ENCODE results near the gene SFN.
A peak's percentile ranks its signal among the peaks of the same experiment; 100 is the strongest.
"Not testable (repeated sequence)": the region's sequence is repeated elsewhere in the genome, so short reads cannot be mapped to it uniquely, and the experiment has no call there.

The SFN gene

DNA sequence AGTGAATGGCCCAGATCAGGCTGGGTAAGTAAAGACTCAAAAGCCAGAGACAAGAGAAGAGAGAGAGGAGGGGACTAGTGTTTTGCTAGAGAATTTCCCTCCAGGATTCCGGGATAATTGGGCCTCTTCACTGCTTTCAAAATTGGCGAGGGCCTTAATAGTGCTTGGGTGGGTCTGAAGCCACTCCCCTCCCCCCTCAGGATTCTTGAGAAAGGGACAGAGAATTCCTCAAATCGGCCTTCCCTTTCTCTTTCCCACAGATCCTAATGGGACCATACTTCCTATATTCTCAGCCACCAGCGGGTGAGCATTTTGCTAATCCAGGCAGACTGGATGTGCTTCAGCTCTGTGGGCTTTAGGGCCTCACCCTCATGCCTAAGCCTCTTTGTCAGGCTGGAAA lies 11.9 kb downstream of the SFN start:
- DNase-seq: no peak

DNA sequence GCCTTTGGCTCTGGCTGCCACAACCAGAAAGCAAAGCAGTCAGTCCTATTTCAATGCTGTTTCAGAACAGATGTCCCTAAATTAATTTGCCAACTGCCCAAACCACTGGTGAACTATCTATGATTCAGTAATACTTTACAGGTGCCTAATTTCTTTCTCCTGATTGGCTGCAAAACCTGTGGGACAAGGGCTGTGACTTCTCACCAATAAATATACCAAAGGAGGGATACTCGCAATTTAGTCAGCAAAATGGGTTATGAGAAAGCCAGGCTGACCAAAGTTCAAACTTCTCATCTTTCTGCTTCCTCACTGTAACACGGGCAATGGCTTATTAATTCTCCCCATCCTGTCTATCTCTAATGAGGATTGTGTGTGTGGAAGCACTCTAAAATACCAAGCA lies 14.4 kb downstream of the SFN start:
- DNase-seq: no peak

DNA sequence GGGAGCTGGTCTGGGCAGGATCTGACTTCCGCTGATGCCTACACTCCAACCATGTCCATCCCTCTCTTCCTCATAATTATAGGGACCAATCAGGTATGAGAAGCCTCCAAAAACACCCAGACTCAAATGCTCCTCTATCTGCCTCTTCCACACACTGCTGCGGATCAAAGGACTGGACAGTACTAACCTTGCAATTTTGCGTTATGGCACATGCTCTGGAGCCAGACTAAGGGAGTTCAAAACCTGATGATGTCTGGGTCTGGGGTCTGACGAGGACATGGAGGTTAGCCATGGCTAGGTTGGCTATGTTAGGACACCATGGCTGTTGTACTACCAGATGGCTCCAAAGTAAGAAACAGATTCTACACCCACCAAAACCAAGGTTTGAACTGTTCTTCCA lies 16.8 kb downstream of the SFN start:
- DNase-seq: no peak

DNA sequence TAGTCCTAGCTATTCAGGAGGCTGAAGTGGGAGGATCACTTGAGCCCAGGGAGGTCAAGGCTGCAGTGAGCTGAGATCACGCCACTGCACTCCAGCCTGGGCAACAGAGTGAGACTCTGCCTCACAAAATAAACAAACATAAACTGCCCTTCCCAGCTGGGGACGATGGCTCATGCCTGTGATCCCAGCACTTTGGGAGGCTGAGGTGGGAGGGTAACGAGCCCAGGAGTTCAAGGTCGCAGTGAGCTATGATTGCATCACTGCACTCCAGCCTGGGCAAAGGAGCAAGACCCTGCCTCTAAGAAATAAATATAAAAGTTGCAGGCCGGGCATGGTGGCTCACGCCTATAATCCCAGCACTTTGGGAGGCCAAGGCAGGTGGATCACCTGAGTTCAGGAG lies 18.7 kb downstream of the SFN start:
- not testable (repeated sequence) for DNase-seq

DNA sequence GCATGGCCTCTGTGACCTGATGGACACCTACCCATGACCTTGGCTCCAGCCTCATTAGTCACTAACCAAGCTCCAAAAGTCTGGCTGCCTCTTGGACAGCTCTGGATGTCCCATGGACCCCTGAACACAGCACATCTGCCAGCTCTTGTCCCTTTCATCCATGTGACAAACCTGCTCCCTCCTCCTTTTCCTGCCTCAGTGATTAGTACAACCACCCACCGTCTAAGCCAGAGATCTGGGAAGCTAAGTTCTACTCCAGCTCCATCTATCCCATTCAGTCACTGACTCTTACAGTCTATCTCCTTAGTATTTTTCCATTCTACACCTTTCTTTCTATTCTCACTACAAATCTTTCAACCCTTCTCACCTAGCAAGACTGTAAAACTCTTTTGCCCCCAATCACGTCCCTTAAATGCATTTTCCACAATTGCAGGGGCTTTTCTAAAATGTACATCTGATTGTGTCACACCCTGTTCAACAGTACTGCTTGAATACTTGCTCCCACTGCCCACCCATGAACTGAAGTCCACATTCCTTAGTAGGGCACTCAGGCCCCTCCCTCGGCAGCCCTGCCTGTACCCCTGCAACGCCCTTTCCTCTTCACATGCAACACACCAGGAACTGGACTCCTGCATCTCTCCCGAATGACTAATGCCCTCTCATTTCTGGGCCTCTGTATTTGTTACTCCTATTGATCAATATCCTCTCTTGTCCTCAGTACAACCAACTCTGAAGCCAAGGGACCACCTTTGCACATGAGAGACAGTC lies 19.9 kb downstream of the SFN start:
- DNase-seq: no peak

DNA sequence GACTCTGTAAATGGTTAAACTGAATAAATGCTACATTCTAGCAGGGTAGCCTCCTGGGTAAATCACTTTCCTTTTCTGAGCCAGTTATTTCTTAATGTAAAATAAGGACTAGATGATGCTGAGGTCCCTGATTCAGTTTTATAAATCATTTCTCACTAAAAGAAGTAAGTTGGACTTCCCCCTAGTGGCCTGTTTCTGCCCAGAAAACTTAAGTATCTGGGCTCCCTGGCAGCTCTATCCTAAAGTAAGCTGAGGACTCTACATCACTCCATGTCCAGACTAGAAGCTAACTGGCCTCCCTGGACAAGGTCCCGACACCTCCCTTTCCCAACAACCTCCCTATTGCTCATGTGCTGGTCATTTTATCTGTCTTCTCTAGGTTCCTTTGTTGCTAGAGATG lies 24.2 kb downstream of the SFN start:
- no peak for DNase-seq

DNA sequence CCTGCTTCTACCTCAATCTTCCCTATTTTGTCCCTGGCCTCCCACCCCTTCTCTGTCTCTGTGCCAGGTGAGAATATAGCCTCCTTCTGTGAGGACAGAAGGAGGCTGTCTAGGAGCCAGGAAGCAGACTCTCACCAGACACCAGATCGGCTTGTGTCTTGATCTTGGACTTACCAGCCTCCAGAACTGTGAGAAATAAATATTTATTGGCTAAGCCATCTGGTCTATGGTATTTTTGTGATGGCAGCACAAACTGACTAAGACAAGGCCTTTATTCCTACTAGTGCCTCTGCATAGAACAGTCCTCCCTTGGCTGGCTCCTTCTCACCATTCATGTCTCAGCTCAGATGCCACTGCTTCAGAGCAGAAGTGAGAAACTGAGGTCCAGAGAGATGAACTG lies 25.3 kb downstream of the SFN start:
- no peak for DNase-seq

DNA sequence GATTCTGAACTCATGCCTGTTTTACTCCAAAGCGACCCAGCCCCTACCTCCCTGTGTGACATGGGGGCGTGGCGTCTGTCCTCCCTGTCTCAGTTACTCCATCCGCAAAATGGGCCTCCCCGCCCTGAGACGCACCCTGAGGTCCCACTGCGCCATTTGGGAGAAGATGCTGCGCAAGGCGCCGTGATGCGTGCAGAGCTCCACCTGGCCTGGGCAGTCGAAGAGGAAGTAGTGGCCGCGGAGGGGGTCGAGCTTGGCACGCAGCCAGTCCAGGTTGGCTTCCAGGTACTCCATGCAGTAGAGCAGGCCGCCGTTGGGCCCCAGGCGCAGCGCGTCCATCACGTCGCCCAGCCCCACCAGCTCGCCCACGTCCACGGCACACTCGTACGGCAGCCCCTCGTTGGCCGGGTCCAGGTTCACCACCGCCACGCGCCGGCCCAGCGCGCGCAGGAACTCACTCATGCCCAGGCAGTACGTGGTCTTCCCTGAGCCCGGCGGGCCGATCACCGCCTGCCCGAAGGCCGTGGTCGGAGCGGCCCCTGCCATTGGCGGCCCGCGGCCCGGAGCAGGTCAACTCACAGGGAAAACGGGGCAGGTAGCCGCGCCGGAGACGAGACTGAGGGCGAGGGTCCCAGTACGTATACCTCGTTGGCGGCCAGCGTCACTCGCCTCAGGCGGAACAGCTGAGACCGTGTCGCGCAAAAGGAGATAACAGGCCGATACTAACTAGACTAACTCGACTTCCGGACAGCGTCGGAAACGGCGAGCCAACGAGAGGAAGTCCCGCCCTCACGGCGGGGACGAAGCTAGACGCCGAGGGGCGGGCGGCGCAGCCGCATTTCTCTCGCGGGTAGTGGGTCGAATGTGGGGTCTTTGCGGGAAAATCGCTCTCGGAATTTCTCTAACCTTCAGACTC lies 26.9 kb downstream of the SFN start, which contains the start of gene GPN2:
Gene GPN2 (minus strand): TSS at position 733 of the 916 bp plus-strand sequence. CDS start 187 bp downstream, at position 546.
- peak; percentile 66 for DNase-seq

DNA sequence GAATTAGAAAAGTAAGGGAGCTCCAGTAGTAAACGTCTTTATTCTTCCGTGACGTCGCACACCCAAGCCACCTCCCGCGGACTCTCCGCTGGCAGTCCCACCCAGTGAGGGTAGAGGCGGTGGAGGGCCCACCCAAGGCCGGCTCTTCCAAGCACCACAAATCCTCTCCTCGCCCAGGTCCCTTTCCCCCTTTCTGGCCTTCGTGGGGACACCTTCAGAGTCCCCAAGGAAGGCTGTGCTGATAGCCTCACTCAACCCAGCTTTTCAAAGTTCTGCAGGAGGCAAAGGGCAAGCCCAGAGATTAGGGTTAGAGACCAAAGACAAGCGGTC lies 27.5 kb downstream of the SFN start:
- DNase-seq: no peak

DNA sequence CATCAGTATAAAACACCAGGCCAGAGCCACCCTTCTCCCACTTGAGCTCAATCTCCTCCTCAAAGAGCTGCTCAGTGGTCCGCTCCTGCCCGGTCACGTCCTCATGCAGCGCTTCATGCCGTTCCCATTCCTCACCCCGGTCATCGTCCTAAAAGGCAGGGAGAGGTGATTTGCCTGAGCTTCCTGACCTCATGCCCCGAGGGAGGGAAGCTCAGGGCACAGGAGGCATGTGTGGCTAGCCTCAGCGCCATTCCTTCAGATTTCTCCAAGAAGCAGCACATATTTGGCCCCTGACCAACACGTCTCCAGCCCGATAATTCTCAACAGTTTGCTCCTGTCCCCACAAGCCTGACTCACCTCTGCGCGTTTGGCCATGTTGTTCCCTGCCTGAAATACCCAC lies 31.3 kb downstream of the SFN start:
- no peak for DNase-seq

DNA sequence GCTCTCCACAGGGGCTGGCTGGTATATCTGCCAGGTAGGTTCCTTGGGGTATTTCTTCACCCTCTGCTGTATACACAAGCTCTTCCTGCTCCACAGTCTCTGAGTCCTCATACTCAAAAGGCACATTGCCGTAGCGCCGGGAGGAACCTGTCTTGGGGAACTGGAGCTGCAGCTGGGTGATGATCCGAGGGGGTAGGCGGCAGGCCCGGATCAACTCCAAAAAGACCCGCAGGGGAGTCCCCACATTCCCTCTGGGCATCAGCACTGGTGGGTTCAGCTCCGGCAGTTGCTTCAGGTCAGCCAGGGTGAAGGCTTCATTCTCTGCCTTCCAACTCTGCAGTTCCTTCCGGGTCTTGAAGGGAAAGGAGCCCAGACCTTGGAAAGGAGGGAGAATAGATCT lies 34.4 kb downstream of the SFN start:
- no peak for DNase-seq

DNA sequence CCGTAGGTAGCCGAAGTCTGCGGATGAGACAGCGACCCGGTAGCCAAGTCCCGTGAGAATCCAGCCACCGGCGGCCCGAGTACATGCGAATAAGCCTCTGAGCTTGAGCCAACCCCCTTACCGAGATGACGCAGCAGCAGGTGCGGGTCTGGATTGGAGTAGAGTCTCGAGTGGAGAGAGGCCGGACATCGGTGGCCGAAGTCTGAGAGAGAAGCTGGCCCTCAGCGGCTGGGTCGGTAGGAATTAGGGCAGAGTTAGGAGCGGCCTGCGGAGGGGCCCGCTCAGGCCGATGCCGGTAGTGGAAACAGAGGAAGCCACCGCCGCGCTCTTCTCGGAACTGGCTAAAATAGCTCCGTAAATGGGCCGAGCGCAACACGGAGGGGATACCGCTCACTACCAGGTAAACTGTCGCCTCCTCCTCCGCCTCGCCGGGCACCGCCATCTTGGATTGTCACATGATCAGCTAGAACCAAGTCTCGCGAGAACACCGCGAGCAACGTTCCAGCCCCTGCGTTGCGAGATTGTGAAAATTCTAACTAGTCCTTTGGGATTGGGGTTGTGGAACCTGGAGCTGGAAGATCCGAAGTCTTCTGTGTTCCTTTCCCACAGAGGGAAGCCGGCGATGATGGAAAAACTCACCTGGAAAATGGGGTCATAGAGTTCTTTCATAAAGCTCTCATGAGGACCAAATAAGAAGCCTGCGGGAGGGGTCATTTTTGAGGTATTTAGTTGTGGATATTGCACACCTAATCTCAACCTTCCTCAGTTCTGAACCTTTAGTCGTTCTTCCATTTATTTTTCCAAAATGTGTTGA lies 37.3 kb downstream of the SFN start, which contains the start of gene GPATCH3:
Gene GPATCH3 (minus strand): TSS at position 467 of the 814 bp plus-strand sequence. CDS start 25 bp downstream, at position 442.
- peak; percentile 83 for DNase-seq

DNA sequence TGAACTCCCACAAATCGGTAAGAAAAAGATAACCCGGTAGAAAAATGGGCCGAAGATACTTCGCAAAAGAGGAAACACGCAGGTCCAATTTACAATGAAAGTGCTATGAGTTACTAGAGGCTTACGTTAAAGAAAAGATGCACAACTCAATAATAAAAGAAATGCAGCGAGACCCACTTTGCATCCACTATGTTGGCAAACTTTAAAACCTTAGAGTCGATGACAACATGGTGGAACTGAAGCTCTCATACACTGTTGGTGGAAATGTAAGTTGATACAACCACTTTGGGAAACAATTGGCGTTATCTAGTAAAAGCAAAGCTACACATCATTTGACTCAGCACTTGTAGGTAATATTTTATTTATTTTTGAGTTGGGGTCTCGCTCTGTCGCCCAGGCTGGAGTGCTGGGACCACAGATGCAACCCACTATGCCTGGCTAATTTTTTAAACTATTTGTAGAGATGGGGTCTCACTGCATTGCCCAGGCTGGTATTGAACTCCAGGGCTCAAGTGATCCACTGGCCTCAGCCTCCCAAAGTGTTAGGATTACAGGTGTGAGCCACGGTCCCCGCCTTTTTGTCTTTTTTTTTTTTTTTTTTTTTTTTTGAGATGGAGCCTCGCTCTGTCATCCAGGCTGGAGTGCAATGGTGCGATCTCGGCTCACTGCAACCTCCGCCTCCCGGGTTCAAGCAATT lies 38.0 kb downstream of the SFN start:
- DNase-seq: no peak

DNA sequence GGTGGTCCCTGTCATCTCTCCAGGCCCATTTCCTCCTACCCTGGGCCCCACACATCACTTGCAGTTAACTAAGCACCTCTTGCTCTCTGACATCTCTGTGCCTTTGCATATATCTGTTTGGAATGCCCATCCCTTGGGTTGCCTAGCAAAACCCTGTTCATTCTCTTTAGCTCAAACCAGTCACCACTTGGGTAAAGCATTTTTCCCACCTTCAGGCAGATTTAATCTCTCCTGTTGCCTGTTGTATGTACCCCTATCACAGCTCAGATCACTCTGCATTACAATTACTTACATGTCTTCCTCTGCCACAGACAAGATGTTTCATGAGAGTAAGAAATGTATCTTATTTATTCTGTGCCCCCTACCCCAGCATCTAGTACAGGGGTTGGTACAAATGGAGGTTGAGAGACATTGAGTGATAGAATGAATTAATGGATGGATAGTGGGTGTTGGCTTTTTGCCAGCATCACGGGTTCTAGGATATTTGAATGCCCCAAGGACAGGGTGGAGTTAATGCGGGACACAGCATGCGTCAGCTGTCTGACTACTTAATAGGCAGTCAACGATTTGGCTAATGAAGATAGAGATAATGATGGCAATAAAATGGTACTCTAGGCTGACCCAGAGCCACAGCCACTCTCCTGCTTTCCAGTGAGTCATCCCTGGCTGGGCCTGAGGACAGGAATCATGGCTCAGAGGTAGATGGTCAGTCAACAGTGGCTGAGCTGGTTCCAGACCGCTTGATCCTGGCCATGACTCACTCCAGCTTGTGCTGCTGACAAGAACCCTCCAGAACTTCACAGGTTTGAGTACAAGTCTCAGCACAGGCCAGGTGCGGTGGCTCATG lies 44.3 kb downstream of the SFN start:
- no peak for DNase-seq

DNA sequence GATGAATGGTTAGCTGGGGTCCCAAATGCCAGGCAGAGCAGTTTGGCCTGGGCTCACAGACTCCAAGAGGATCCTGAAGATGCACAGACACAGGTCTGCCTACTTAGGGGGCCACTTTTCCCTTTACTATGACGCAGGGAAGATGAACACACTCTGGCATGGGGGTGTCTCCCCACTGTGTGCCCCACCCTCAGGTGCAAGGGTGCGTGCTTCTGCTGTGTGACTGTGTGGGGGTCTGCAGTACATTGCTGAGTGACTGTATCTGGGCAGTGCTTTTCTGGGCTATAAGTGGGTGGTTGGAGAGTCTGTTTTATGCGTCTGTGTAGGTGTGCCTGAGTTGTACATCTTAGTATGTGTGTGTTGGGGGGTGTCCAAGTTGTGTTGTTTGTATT lies 47.0 kb downstream of the SFN start:
- no peak for DNase-seq

DNA sequence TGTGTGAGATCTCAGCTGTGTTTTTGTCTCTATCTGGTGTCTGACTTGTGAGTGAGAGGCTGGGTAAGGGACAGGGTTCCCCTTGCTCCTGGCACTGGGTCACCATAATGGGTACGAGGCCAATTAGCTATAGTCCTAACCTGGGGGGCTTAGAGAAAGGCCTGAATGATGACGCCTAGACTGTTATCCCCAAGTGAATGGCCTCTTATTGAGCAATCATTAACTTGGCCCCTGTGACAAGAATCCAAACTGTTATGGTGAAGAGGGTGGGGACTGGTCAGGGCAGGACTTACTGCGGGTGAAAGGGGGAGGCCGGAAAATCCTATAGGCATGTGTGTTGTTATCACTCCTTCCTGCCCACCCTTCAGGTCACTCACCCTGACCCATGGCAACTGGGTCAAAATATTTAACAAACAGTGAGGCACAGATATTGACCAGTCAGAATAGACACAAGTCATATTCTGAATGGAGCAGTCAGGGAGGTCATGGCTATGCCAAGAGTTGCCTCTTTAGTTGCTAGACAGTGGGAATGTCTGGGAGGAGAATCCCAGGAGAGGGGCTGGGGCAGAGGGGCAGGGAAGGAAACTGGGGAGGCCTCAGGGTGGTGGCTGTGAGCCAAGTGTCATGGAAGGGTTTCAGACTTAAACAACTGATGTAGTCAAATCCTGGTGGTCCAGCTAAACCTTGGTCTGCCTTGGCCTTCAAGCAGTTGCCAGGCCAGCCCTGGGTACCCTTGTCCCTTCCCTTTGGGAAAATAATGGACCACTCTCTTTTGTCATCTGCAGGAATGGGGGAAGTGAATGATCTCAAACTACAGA lies 47.6 kb downstream of the SFN start:
- DNase-seq: no peak

DNA sequence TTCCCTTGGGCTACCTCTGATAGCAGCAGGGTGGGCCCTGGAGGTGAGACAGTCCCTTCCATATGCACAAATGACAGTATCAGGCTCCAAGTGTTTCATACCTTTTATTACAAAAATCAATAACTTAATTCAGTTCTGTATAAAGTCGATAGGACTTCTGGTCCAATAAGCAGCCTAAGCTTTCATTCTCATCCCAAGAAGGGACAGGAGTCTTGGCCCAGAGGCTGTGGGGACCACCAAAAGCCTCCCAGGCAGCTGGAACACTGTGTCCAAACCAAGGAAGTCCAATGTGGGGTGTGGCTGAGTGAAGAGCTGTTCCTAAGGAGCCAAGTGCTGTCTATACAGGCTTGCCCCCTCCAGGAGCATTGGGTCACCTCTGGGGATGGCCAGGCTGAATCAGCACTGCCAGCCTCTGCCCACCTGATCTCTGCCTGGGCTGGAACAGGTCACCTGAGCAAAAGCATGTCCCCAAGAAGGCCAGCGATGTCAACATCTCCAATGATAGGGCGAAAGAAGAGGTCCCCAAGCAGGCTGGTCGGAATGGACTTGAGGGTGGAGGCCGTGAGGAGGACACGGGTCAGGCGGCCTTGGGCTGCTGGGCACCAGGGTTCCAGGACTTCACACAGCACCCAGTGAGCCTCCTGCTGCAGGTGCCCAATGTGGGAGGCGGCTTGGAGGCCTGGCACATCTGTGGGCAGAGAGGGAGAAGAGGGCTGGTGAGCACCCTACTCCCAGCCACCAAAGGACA lies 48.6 kb downstream of the SFN start:
- DNase-seq: no peak

DNA sequence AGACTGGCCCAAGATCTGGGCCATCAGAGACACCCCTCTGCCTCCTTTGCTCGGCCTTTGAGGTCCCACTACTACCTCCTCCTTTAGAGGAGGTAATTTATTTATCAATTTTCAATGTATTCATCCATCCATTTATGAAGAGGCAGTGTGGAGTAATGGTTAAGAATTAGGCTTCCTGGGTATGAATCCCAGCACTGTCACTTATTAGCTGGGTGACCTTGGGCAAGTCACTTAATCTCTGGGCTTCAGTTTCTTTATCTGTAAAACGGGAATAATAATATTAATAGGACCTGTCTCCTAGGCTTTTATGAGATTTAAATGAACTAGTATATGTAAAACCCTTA lies 49.2 kb downstream of the SFN start:
- DNase-seq: no peak

DNA sequence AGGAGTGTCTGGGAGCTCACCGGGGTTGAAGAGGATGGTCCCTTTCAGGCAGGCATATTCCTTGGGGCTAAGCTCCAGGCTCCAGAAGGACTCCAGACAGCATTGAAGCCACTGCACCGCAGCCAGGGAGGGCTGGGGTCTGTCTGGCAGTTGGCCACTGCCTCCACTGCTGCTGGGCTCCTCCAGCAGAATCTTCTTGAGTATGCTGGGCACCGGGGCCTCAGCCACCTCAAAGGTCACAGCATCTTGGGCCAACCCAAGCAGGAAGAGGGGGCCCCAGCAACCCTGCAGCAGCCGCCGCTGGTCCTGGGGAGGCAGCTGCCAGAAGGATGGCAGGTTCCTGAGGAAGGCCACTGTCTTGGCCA lies 50.4 kb downstream of the SFN start:
- DNase-seq: no peak
